HepG2 (cell line): ENCODE results near the gene TUBG1. TPM values are rescaled to one million over a fixed set of nuclear protein-coding genes. Genes with fewer than 3 reads are reported as not detected.

ENCODE experiments used
- GATAD2A ChIP-seq: IDR thresholded peaks from 2 replicates; pipeline ENCODE4 v1.6.1; 2016
- HNF4A ChIP-seq: sonication (generic); formaldehyde crosslinking; IDR thresholded peaks from 2 replicates; pipeline ENCODE4 v1.4.0; 2020; ENCODE audit warnings: missing genetic modification reagents
- RBAK ChIP-seq: sonication (generic); formaldehyde crosslinking; IDR thresholded peaks from 2 replicates; pipeline ENCODE4 v1.5.1; 2020; ENCODE audit warnings: mild to moderate bottlenecking, missing genetic modification reagents
- ZNF7 ChIP-seq: IDR thresholded peaks from 2 replicates; pipeline ENCODE4 v1.6.1; 2016; ENCODE audit warnings: missing biosample characterization, missing genetic modification reagents
- ZNF746 ChIP-seq: sonication (generic); formaldehyde crosslinking; IDR thresholded peaks from 2 replicates; pipeline ENCODE4 v1.8.0; 2022; ENCODE audit warnings: mild to moderate bottlenecking, missing genetic modification reagents
- polyA plus RNA-seq, 8 experiments: library from polyadenylated mRNA; depleted of rRNA in 3 of 8; stranded (reverse) in 7 of 8; unstranded in 1 of 8; fragments of >200 nt; fragmentation: Illumina TruSeq in 4 of 8; extraction: Trizol in 4 of 8; gene quantifications; 2 replicates each; pipeline versions ENCODE4 v1.2.1 to v1.2.3, GENCODE V29; 2011 to 2016; ENCODE audit warnings: low read depth in 4 of 8, missing spikeins in 1 of 8, mixed read lengths in 1 of 8; ENCODE audit not compliant: insufficient read depth in 1 of 8
- total RNA-seq, 5 experiments: library from RNA; depleted of rRNA; stranded (reverse); fragments of >200 nt; fragmentation: Illumina TruSeq; extraction: Trizol; gene quantifications; 2 replicates each; pipeline ENCODE4 v1.2.3, GENCODE V29; 2016; ENCODE audit warnings: low read depth in 1 of 5
- TF ChIP-seq, protein P1 (sequence below): sonication (generic); formaldehyde crosslinking; IDR thresholded peaks from 2 replicates; pipeline ENCODE4 v1.8.1; 2023; ENCODE audit warnings: mild to moderate bottlenecking, missing genetic modification reagents
- TF ChIP-seq, protein P2 (sequence below): sonication (generic); formaldehyde crosslinking; IDR thresholded peaks from 2 replicates; pipeline ENCODE4 v1.9.0; 2021; ENCODE audit warnings: mild to moderate bottlenecking, missing genetic modification reagents
- TF ChIP-seq, protein P3 (sequence below): sonication (generic); formaldehyde crosslinking; IDR thresholded peaks from 2 replicates; pipeline ENCODE4 v1.5.0; 2020; ENCODE audit warnings: mild to moderate bottlenecking, missing genetic modification reagents, borderline replicate concordance
- TF ChIP-seq, protein P4 (sequence below): sonication (generic); formaldehyde crosslinking; IDR thresholded peaks from 2 replicates; pipeline ENCODE4 v1.5.1; 2020; ENCODE audit warnings: missing genetic modification reagents, mild to moderate bottlenecking, borderline replicate concordance

Gene TUBG1
- total and polyA plus RNA-seq, 2 of the 13 experiments (the other 11 are each of a cell fraction or from before 2014, with no cell fraction given): 74.1 to 137 TPM

DNA sequence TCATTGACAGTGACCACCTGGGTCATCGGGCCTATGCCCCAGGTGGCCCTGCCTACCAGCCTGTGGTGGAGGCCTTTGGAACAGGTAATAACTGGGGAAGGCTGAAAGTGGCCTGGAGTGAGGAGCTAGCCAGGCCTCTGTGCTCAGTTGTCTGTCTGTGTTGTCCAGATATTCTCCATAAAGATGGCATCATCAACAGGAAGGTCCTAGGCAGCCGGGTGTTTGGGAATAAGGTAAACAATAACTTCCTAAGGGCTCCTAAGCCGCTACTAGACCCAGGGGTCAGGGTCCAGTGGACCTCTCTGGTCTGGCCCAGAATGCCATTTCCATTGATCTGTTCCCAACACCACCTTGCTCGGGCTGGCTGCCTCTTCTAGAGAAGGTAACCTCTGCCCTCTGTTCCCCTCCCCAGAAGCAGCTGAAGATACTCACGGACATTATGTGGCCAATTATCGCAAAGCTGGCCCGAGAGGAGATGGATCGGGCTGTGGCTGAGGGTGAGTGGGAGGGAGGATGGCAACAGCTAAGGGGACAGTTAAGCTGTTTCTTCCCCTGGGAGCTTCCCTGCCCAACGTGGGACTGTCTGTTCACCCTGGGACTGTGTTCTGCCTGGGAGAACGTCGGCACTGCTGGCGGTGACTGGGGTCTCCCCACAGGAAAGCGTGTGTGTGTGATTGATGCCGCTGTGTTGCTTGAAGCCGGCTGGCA, 44.5 kb upstream of the TUBG1 start (continued):
- TF ChIP-seq, protein P1, sequence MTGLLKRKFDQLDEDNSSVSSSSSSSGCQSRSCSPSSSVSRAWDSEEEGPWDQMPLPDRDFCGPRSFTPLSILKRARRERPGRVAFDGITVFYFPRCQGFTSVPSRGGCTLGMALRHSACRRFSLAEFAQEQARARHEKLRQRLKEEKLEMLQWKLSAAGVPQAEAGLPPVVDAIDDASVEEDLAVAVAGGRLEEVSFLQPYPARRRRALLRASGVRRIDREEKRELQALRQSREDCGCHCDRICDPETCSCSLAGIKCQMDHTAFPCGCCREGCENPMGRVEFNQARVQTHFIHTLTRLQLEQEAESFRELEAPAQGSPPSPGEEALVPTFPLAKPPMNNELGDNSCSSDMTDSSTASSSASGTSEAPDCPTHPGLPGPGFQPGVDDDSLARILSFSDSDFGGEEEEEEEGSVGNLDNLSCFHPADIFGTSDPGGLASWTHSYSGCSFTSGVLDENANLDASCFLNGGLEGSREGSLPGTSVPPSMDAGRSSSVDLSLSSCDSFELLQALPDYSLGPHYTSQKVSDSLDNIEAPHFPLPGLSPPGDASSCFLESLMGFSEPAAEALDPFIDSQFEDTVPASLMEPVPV: no peak
- TF ChIP-seq GATAD2A (peak; percentile 96), ZNF7 (CRISPR knock-in tag) (no peak), HNF4A (CRISPR knock-in tag) (peak; percentile 96), RBAK (no peak), ZNF746 (CRISPR knock-in tag) (peak; percentile 29; the same call in 1 of the 2 replicates)
- TF ChIP-seq, protein P2, sequence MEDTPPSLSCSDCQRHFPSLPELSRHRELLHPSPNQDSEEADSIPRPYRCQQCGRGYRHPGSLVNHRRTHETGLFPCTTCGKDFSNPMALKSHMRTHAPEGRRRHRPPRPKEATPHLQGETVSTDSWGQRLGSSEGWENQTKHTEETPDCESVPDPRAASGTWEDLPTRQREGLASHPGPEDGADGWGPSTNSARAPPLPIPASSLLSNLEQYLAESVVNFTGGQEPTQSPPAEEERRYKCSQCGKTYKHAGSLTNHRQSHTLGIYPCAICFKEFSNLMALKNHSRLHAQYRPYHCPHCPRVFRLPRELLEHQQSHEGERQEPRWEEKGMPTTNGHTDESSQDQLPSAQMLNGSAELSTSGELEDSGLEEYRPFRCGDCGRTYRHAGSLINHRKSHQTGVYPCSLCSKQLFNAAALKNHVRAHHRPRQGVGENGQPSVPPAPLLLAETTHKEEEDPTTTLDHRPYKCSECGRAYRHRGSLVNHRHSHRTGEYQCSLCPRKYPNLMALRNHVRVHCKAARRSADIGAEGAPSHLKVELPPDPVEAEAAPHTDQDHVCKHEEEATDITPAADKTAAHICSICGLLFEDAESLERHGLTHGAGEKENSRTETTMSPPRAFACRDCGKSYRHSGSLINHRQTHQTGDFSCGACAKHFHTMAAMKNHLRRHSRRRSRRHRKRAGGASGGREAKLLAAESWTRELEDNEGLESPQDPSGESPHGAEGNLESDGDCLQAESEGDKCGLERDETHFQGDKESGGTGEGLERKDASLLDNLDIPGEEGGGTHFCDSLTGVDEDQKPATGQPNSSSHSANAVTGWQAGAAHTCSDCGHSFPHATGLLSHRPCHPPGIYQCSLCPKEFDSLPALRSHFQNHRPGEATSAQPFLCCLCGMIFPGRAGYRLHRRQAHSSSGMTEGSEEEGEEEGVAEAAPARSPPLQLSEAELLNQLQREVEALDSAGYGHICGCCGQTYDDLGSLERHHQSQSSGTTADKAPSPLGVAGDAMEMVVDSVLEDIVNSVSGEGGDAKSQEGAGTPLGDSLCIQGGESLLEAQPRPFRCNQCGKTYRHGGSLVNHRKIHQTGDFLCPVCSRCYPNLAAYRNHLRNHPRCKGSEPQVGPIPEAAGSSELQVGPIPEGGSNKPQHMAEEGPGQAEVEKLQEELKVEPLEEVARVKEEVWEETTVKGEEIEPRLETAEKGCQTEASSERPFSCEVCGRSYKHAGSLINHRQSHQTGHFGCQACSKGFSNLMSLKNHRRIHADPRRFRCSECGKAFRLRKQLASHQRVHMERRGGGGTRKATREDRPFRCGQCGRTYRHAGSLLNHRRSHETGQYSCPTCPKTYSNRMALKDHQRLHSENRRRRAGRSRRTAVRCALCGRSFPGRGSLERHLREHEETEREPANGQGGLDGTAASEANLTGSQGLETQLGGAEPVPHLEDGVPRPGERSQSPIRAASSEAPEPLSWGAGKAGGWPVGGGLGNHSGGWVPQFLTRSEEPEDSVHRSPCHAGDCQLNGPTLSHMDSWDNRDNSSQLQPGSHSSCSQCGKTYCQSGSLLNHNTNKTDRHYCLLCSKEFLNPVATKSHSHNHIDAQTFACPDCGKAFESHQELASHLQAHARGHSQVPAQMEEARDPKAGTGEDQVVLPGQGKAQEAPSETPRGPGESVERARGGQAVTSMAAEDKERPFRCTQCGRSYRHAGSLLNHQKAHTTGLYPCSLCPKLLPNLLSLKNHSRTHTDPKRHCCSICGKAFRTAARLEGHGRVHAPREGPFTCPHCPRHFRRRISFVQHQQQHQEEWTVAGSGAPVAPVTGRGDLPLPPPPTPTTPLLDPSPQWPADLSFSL (CRISPR knock-in tag): no peak
- TF ChIP-seq, protein P3, sequence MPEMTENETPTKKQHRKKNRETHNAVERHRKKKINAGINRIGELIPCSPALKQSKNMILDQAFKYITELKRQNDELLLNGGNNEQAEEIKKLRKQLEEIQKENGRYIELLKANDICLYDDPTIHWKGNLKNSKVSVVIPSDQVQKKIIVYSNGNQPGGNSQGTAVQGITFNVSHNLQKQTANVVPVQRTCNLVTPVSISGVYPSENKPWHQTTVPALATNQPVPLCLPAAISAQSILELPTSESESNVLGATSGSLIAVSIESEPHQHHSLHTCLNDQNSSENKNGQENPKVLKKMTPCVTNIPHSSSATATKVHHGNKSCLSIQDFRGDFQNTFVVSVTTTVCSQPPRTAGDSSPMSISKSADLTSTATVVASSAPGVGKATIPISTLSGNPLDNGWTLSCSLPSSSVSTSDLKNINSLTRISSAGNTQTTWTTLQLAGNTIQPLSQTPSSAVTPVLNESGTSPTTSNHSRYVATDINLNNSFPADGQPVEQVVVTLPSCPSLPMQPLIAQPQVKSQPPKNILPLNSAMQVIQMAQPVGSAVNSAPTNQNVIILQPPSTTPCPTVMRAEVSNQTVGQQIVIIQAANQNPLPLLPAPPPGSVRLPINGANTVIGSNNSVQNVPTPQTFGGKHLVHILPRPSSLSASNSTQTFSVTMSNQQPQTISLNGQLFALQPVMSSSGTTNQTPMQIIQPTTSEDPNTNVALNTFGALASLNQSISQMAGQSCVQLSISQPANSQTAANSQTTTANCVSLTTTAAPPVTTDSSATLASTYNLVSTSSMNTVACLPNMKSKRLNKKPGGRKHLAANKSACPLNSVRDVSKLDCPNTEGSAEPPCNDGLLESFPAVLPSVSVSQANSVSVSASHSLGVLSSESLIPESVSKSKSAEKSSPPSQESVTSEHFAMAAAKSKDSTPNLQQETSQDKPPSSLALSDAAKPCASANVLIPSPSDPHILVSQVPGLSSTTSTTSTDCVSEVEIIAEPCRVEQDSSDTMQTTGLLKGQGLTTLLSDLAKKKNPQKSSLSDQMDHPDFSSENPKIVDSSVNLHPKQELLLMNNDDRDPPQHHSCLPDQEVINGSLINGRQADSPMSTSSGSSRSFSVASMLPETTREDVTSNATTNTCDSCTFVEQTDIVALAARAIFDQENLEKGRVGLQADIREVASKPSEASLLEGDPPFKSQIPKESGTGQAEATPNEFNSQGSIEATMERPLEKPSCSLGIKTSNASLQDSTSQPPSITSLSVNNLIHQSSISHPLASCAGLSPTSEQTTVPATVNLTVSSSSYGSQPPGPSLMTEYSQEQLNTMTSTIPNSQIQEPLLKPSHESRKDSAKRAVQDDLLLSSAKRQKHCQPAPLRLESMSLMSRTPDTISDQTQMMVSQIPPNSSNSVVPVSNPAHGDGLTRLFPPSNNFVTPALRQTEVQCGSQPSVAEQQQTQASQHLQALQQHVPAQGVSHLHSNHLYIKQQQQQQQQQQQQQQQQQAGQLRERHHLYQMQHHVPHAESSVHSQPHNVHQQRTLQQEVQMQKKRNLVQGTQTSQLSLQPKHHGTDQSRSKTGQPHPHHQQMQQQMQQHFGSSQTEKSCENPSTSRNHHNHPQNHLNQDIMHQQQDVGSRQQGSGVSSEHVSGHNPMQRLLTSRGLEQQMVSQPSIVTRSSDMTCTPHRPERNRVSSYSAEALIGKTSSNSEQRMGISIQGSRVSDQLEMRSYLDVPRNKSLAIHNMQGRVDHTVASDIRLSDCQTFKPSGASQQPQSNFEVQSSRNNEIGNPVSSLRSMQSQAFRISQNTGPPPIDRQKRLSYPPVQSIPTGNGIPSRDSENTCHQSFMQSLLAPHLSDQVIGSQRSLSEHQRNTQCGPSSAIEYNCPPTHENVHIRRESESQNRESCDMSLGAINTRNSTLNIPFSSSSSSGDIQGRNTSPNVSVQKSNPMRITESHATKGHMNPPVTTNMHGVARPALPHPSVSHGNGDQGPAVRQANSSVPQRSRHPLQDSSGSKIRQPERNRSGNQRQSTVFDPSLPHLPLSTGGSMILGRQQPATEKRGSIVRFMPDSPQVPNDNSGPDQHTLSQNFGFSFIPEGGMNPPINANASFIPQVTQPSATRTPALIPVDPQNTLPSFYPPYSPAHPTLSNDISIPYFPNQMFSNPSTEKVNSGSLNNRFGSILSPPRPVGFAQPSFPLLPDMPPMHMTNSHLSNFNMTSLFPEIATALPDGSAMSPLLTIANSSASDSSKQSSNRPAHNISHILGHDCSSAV (CRISPR knock-in tag): no peak
- TF ChIP-seq, protein P4, sequence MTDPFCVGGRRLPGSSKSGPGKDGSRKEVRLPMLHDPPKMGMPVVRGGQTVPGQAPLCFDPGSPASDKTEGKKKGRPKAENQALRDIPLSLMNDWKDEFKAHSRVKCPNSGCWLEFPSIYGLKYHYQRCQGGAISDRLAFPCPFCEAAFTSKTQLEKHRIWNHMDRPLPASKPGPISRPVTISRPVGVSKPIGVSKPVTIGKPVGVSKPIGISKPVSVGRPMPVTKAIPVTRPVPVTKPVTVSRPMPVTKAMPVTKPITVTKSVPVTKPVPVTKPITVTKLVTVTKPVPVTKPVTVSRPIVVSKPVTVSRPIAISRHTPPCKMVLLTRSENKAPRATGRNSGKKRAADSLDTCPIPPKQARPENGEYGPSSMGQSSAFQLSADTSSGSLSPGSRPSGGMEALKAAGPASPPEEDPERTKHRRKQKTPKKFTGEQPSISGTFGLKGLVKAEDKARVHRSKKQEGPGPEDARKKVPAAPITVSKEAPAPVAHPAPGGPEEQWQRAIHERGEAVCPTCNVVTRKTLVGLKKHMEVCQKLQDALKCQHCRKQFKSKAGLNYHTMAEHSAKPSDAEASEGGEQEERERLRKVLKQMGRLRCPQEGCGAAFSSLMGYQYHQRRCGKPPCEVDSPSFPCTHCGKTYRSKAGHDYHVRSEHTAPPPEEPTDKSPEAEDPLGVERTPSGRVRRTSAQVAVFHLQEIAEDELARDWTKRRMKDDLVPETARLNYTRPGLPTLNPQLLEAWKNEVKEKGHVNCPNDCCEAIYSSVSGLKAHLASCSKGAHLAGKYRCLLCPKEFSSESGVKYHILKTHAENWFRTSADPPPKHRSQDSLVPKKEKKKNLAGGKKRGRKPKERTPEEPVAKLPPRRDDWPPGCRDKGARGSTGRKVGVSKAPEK (CRISPR knock-in tag): no peak
